Measurements from ENCODE around the gene PRKCA. TPM values are rescaled to one million over a fixed set of nuclear protein-coding genes. Genes with fewer than 3 reads are reported as not detected.

Gene PRKCA
- total and polyA plus RNA-seq, 9 of the 15 experiments (the other 6 are each of a cell fraction or from before 2014, with no cell fraction given), result 3.2 to 33.0 (median 17.8) TPM

DNA sequence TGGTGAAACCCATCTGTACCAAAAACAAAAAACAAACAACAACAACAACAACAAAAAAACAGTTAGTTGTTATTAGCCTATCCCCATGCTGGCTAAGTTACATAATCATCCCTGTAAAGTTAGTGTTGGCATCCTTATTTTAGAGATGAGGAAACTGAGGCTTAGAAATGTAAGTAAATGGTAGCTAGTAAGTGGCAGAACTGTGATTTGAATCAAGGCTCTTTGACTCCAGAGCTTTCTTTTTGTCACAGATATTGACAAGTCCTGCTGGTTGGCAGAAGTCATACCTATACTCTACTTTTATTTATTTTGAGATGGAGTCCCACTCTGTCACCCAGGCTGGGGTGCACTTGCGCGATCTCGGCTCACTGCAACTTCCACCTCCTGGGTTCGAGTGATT is 42.1 kb downstream of the PRKCA start (continued):
- TF ChIP-seq, protein P1, sequence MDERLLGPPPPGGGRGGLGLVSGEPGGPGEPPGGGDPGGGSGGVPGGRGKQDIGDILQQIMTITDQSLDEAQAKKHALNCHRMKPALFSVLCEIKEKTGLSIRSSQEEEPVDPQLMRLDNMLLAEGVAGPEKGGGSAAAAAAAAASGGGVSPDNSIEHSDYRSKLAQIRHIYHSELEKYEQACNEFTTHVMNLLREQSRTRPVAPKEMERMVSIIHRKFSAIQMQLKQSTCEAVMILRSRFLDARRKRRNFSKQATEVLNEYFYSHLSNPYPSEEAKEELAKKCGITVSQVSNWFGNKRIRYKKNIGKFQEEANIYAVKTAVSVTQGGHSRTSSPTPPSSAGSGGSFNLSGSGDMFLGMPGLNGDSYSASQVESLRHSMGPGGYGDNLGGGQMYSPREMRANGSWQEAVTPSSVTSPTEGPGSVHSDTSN (CRISPR knock-in tag; IDR thresholded peaks at IDR 0.05; ENCODE audit: low read depth), result no peak
- TF ChIP-seq, protein P1 (tag; conservative IDR thresholded peaks at IDR 0.05; ENCODE audit: low read depth), result no peak

DNA sequence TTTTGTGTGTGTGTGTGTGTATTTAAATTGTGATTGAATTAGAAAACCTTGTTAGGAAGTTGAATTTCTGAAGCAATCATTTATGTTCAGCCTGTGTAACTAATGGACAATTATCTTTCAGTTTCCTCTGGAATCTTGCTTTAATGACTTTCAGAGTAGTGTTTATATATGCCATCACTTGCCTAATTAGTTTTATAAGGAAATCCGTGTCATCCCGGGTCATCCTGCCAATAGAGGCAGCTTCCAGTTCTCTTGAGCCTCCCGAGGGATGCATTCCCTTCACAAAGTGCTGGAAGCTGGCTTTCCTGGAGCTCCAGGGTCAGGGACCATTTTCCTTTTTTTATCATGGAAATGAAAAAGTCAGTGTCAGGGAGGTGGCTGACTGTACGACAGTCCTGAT is 42.9 kb downstream of the PRKCA start:
- no peaks in the 10 kb centered on the region for H3K9me3 ChIP-seq (replicated peaks; ENCODE audit: control insufficient read depth, insufficient read depth, low read depth, low read length)
- in situ Hi-C loops (cut with MboI) (no loop called here), intact Hi-C loops (cut with micrococcal nuclease) (no loop called here)
- H3K36me3 ChIP-seq (ENCODE audit: control insufficient read depth, insufficient read depth, low read length), result no peaks in the 10 kb centered on the region; the same call in 2 of the 3 replicates
- H4K20me1 ChIP-seq (replicated peaks; ENCODE audit: control insufficient read depth, insufficient read depth, low read length), result no peaks in the 10 kb centered on the region
- H3K4me1 ChIP-seq (replicated peaks in 1 of 2; ENCODE audit: control insufficient read depth in 2 of 2, insufficient read depth in 2 of 2, low read length in 2 of 2), result peaks cover 24 to 66% of the 10 kb centered on the region in 2 experiments
- DNase-seq (ENCODE audit: extremely low read depth in 1 of 4, low spot score in 3 of 4) (no peak), FAIRE-seq (no peak), ATAC-seq (no peak)
- no TSS peak for BruUV-seq (replicated peaks)
- H3K4me2 ChIP-seq (ENCODE audit: insufficient read depth, low read length), result no peak overlapping the region
- no peaks in the 10 kb centered on the region for H3K27me3 ChIP-seq (ENCODE audit: control insufficient read depth in 2 of 2, insufficient read depth in 2 of 2, low read length in 2 of 2)
- ChIA-PET CTCF (ENCODE audit: low intra/inter-chr PET ratio) (no interaction called here), POLR2A (interaction anchor here (0.6 to 1.4 kb wide), 2 partner anchors 15 to 165 kb away, joined by 3 to 4 read pairs; no protein-coding TSS in a partner anchor)
- 79% methylated on average over 4 of the region's 4 CpGs for WGBS (ENCODE audit: insufficient coverage, low coverage, missing lambda C conversion rate)
- H2AFZ ChIP-seq (ENCODE audit: low read depth, low read length), result no peak overlapping the region
- no peak overlapping the region for H3K9ac ChIP-seq (ENCODE audit: insufficient read depth in 1 of 2, low read depth in 2 of 2, low read length in 2 of 2)
- H3K79me2 ChIP-seq (ENCODE audit: control insufficient read depth, insufficient read depth, low read length), result peaks cover 79% of the 10 kb centered on the region
- H3K9me1 ChIP-seq (ENCODE audit: control insufficient read depth, insufficient read depth, low read length), result no peaks in the 10 kb centered on the region
- H3K27ac ChIP-seq (ENCODE audit: extremely low read depth, low read depth, low read length), result no peak overlapping the region
- no peak overlapping the region for H3K4me3 ChIP-seq
- TF ChIP-seq LARP7 (IDR thresholded peaks at IDR 0.05), result no peak
- TF ChIP-seq DACH1 (IDR thresholded peaks at IDR 0.05; ENCODE audit: partially characterized antibody), result no peak
- TF ChIP-seq ZBTB34 (CRISPR knock-in tag; IDR thresholded peaks at IDR 0.05), result no peak
- TF ChIP-seq ZBTB7A (IDR thresholded peaks at IDR 0.05; ENCODE audit: borderline replicate concordance, control insufficient read depth, low read depth, low read length), result no peak
- TF ChIP-seq SAFB2 (IDR thresholded peaks at IDR 0.05; ENCODE audit: borderline replicate concordance, low read depth, low read length, severe bottlenecking), result no peak
- TF ChIP-seq PHF21A (IDR thresholded peaks at IDR 0.05; ENCODE audit: borderline replicate concordance, low read depth), result no peak
- TF ChIP-seq ZNF431 (CRISPR knock-in tag; IDR thresholded peaks at IDR 0.05), result no peak
- TF ChIP-seq ZNF232 (CRISPR knock-in tag; IDR thresholded peaks at IDR 0.05), result no peak
- no peak for TF ChIP-seq ZNF175 (CRISPR knock-in tag; IDR thresholded peaks at IDR 0.05; ENCODE audit: low read depth)
- no peak for TF ChIP-seq RBFOX2 (IDR thresholded peaks at IDR 0.05; ENCODE audit: low read depth, low read length)
- no peak for TF ChIP-seq TAF7 (tag; IDR thresholded peaks at IDR 0.05)
- TF ChIP-seq CBFB (CRISPR knock-in tag; IDR thresholded peaks at IDR 0.05), result no peak
- TF ChIP-seq RB1 (IDR thresholded peaks at IDR 0.05; ENCODE audit: low read depth), result no peak

Data from K562 (cell line).